SK-N-MC (cell line): ENCODE results near the gene SERPINE2.

ENCODE experiments used
- EZH2 ChIP-seq: fragments of 200-600 bp; sonication (generic); IDR thresholded peaks from one replicate; pipeline ENCODE4 v1.6.1; 2017; ENCODE audit warnings: antibody characterized with exemption
- POLR2AphosphoS5 ChIP-seq: IDR thresholded peaks from 2 replicates; pipeline ENCODE4 v1.6.1; 2012; ENCODE audit warnings: mild to moderate bottlenecking, low read depth, low read length, borderline replicate concordance

- TF ChIP-seq POLR2AphosphoS5: no peak
- no peak for TF ChIP-seq EZH2
Measured at GRCh38 chr2:224041554-224041953, 2.5 kb upstream of the SERPINE2 start.
